ENCODE data around the gene TAS1R3.
A peak's percentile ranks its signal among the peaks of the same experiment; 100 is the strongest.

Gene TAS1R3

GRCh38 chr1:1331068-1331965 lies at the start of gene TAS1R3:
TAS1R3 (plus strand) TSS chr1:1331280; CDS start chr1:1331346, 66 bp downstream.
- DNase-seq (ENCODE audit: low spot score): no peak

DNA sequence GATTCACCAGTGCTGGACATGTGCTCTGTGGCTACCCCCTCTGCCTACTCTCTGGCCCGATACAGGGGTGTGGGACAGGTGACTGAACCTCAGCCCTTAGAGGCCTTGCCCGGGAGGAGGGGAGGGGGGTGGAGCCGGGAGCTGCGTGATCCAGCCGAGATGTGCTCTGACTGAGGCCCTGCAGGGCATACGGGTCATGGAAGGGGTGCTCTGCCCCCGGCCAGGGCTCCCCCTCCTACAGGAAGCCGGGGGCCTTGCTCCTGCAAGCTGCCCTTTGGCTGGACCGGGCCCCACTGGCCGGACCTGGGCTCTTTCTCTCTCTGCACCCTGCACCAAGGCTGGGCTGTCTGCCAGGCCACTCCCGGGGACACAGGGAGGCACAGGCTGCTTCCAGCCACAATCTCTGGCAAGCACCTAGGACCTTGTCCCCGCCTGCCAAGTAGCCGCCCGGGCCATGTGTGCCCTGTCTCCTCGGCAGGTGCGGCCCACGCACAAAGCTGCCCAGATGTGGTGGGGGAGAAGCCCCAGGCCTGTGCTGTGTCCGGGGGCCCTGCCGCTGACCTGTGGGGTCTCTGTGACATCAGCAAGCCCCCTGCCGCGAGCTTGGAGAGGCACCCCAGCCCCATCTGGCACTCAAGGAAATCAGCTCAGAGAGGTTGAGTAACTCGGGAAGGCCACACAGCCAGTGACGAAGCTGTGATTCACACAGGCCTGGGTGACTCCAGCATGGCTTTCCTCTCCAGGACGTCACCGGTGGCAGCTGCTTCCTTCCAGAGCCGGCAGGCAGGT lies 49.4 kb upstream of the TAS1R3 start:
- DNase-seq (ENCODE audit: low spot score): no peak

GRCh38 chr1:1282998-1283397 lies 48.1 kb upstream of the TAS1R3 start:
- no peak for DNase-seq (ENCODE audit: low spot score)

- no peak for DNase-seq (ENCODE audit: low spot score)
Observed at GRCh38 chr1:1283821-1284220, 47.3 kb upstream of the TAS1R3 start.

- no peak for DNase-seq (ENCODE audit: low spot score)
Observed at GRCh38 chr1:1284221-1285101, 46.6 kb upstream of the TAS1R3 start.

DNA sequence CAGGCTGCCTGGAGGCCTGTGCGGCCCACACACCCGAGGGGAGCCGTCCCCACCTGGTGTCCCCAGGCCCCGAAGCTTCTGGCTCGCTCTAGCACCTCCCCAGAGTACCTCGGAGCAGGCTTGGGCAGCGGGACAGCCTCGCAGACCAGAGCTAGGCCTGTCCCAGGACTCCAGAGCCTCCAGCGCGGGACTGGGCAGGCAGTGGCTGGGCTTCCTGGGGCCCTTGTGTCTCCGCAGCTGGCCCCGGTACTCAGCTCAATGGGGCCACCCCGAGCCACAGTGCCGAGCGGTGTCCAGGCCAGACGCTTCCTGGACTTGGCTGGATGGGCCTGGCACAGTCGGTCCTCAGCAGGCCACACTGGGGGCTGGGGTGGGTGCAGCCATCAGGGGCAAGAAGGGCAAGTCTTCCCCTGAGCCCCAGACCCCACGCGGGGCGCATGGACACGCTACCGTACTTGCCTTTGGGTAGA lies 45.9 kb upstream of the TAS1R3 start:
- no peak for DNase-seq (ENCODE audit: low spot score)

GRCh38 chr1:1285611-1286311 lies 45.3 kb upstream of the TAS1R3 start:
- no peak for DNase-seq (ENCODE audit: low spot score)

GRCh38 chr1:1286313-1287261 lies 44.5 kb upstream of the TAS1R3 start:
- no peak for DNase-seq (ENCODE audit: low spot score)

- DNase-seq (ENCODE audit: low spot score): no peak
Observed at GRCh38 chr1:1287288-1288110, 43.6 kb upstream of the TAS1R3 start.

- DNase-seq (ENCODE audit: low spot score): no peak
Observed at GRCh38 chr1:1290238-1290731, 40.8 kb upstream of the TAS1R3 start.

GRCh38 chr1:1291023-1291528 lies 40.0 kb upstream of the TAS1R3 start:
- no peak for DNase-seq (ENCODE audit: low spot score)

DNA sequence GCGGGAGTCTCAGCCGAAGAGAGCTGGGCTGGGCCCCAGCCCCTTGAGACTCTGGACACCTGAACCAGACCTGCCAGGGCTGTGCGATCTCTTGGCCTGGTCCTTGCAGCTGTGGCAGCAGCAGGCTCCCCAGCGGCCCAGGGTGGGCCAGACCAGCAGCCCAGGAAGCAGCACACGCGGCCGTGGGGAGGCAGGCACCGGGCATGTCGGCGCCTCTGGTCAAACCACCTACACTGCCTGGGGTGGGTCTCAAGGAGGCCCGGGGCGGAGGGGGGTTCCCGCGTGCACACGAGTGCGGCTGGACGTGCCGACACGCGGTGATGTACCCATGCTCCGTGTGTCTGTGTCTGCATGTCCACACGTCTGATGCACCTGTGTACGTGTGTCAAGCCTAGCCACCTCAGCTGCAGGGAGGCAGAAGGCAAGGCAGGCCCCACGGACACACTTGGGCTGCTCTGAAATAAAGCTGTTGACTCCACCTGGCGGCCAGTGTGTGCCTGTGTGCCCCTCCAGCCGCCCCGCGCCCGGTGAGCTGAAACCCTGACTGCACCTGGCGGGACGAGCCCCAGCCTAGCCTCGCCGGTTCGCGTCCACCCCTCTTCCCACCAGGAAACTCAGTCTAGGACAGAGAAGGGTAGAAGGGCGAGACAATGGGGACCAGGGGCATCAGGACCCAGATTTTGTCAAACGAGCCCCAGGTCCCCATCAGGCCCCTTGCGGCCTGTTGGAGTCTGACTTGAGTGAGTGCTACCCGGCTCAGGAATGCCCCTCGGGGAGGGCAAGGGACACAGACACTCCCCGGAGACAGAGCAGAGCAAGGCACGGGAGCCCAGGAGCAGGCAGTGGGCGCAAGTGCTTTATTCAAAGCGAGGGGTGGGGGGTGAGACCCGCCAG lies 39.3 kb upstream of the TAS1R3 start:
- peak; percentile 68 for DNase-seq (ENCODE audit: low spot score)

DNA sequence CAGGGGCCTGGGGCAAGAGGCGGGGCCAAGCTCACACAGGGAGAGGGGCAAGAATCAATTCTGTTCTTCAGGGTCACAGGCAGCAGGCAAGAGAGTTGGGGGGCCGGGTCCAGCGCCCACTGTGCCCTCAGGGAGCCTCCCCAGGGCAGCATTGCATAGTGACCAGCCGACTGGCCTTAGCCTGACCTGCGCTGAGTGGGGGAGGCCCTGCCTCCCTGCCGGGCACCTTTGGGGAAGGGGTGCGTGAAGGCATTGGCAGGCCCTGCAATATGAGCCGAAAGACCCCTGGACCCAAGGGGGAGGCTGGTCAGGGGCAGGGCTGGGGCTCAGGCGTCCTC lies 38.7 kb upstream of the TAS1R3 start:
- no peak for DNase-seq (ENCODE audit: low spot score)

- no peak for DNase-seq (ENCODE audit: low spot score)
Observed at GRCh38 chr1:1292851-1293250, 38.2 kb upstream of the TAS1R3 start.

GRCh38 chr1:1293263-1294249 lies 37.5 kb upstream of the TAS1R3 start:
- DNase-seq (ENCODE audit: low spot score): no peak

GRCh38 chr1:1294250-1294890 lies 36.7 kb upstream of the TAS1R3 start:
- DNase-seq (ENCODE audit: low spot score): no peak

Measured in Ammon's horn (tissue), 1 donor.